ENCODE results near the gene TRIM62.
A peak's percentile ranks its signal among the peaks of the same experiment; 100 is the strongest.

TRIM62 gene

DNA sequence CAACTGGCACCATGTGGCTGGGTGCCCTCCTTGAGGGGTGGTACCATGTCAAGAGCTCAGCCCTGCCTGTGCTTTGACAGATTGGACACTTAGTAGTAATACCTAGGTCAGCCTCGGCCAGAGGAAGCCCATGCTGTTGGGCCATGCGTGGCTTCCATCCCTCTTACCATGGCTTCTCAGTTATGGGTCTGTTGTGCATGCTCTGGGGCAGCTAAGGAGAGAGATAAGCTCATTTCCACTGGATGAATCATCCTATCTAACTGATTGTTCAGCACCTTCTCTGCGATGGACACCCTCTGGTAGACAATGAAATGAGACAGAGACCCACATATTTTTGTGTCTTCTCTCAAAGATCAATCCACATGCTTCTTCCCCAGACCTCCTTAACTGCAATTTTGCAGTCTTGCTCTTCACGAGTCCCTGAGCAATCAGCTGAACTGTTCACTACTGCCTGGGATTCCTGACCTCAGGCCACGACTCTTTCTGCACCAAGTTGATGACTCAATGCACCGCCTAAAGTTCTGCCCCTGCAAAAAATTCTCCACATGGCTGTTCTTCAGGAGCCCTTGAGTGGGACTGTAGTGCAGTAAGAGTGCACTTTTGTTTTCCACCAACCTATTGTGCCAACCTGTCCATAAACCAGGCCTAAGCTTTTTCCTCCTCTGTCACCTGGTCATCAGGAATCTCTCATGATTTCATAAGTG is 6.9 kb upstream of the TRIM62 start:
- TF ChIP-seq, protein P1, sequence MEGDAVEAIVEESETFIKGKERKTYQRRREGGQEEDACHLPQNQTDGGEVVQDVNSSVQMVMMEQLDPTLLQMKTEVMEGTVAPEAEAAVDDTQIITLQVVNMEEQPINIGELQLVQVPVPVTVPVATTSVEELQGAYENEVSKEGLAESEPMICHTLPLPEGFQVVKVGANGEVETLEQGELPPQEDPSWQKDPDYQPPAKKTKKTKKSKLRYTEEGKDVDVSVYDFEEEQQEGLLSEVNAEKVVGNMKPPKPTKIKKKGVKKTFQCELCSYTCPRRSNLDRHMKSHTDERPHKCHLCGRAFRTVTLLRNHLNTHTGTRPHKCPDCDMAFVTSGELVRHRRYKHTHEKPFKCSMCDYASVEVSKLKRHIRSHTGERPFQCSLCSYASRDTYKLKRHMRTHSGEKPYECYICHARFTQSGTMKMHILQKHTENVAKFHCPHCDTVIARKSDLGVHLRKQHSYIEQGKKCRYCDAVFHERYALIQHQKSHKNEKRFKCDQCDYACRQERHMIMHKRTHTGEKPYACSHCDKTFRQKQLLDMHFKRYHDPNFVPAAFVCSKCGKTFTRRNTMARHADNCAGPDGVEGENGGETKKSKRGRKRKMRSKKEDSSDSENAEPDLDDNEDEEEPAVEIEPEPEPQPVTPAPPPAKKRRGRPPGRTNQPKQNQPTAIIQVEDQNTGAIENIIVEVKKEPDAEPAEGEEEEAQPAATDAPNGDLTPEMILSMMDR (IDR thresholded peaks at IDR 0.05; ENCODE audit: low read depth, low read length): no peak
- no peak overlapping the region for H3K4me3 ChIP-seq (ENCODE audit: low read depth, low read length)

GRCh38 chr1:33186936-33187335 is 5.1 kb upstream of the TRIM62 start:
- no peak overlapping the region for H3K4me3 ChIP-seq (ENCODE audit: low read depth, low read length)
- TF ChIP-seq, protein P1 (IDR thresholded peaks at IDR 0.05; ENCODE audit: low read depth, low read length): no peak

GRCh38 chr1:33185541-33185940 is 3.7 kb upstream of the TRIM62 start:
- H3K4me3 ChIP-seq (ENCODE audit: low read depth, low read length): no peak overlapping the region
- TF ChIP-seq, protein P1 (IDR thresholded peaks at IDR 0.05; ENCODE audit: low read depth, low read length): no peak

DNA sequence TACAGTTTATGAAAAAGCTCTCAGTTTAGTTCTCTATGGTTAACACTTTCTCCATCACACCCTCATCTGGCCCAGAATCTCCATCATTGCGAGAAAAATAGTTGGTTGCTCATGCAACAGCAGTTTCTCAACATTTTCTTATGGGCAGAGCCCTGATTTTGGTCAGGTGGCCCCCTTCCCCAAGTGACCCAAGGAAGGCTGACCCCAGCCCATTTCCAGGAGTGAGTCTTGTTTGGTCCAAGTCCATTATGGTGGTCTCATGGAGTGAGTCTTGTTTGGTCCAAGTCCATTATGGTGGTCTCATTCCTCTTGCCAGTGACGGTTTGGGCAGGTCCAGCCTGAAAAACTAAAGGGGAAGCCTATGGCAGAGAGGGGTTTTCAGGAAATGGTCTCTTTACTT is 1.5 kb upstream of the TRIM62 start:
- TF ChIP-seq, protein P1 (IDR thresholded peaks at IDR 0.05; ENCODE audit: low read depth, low read length): no peak
- no peak overlapping the region for H3K4me3 ChIP-seq (ENCODE audit: low read depth, low read length)

- H3K4me3 ChIP-seq (ENCODE audit: low read depth, low read length): no peak overlapping the region
- TF ChIP-seq, protein P1 (IDR thresholded peaks at IDR 0.05; ENCODE audit: low read depth, low read length): no peak
Observed at GRCh38 chr1:33182896-33183295, 1.1 kb upstream of the TRIM62 start.

GRCh38 chr1:33182401-33182841 is 578 bp upstream of the TRIM62 start:
- peak overlapping the region; percentile 76 for H3K4me3 ChIP-seq (ENCODE audit: low read depth, low read length)
- TF ChIP-seq, protein P1 (IDR thresholded peaks at IDR 0.05; ENCODE audit: low read depth, low read length): no peak

Data from WI38 (cell line).